HepG2 (cell line): ENCODE measurements around the gene FDXR. TPM values are rescaled to one million over a fixed set of nuclear protein-coding genes. Genes with fewer than 3 reads are reported as not detected.
A peak's percentile ranks its signal among the peaks of the same experiment; 100 is the strongest.

ENCODE experiments used
- BRF2 ChIP-seq: sonication (generic); formaldehyde crosslinking; IDR thresholded peaks from 2 replicates; pipeline ENCODE4 v1.8.1; 2022; ENCODE audit warnings: mild to moderate bottlenecking, missing genetic modification reagents
- HMGXB3 ChIP-seq: sonication (generic); formaldehyde crosslinking; IDR thresholded peaks from 2 replicates; pipeline ENCODE4 v1.4.0; 2020; ENCODE audit warnings: missing genetic modification reagents, borderline replicate concordance
- PHF20 ChIP-seq: sonication (generic); formaldehyde crosslinking; IDR thresholded peaks from 2 replicates; pipeline ENCODE4 v1.5.0; 2020; ENCODE audit warnings: mild to moderate bottlenecking, missing genetic modification reagents
- RAD21 ChIP-seq: fragments of 450-650 bp; formaldehyde crosslinking; IDR thresholded peaks from 2 replicates; pipeline ENCODE4 v1.5.0; 2020; ENCODE audit warnings: mild to moderate bottlenecking
- TAF1 ChIP-seq: sonication (generic); formaldehyde crosslinking; IDR thresholded peaks from 2 replicates; pipeline ENCODE4 v1.4.0; 2020; ENCODE audit warnings: missing genetic modification reagents
- TBX2 ChIP-seq: sonication (generic); formaldehyde crosslinking; IDR thresholded peaks from 2 replicates; pipeline ENCODE4 v1.5.0; 2020; ENCODE audit warnings: missing genetic modification reagents, mild to moderate bottlenecking, borderline replicate concordance
- THYN1 ChIP-seq: sonication (generic); formaldehyde crosslinking; IDR thresholded peaks from 2 replicates; pipeline ENCODE4 v1.8.1; 2023; ENCODE audit warnings: low read depth, mild to moderate bottlenecking, moderate library complexity, missing genetic modification reagents, borderline replicate concordance
- TOE1 ChIP-seq: sonication (generic); formaldehyde crosslinking; IDR thresholded peaks from 2 replicates; pipeline ENCODE4 v1.4.0; 2020; ENCODE audit warnings: mild to moderate bottlenecking, missing genetic modification reagents
- ZNF138 ChIP-seq: sonication (generic); formaldehyde crosslinking; IDR thresholded peaks from 2 replicates; pipeline ENCODE4 v1.5.0; 2020; ENCODE audit warnings: mild to moderate bottlenecking, low read depth, missing genetic modification reagents
- ZNF230 ChIP-seq: sonication (generic); formaldehyde crosslinking; IDR thresholded peaks from 2 replicates; pipeline ENCODE4 v1.4.0; 2020; ENCODE audit warnings: mild to moderate bottlenecking, missing genetic modification reagents
- ZNF331 ChIP-seq: sonication (generic); formaldehyde crosslinking; IDR thresholded peaks from 2 replicates; pipeline ENCODE4 v1.4.0; 2020; ENCODE audit warnings: missing genetic modification reagents
- ZNF576 ChIP-seq: sonication (generic); formaldehyde crosslinking; IDR thresholded peaks from 2 replicates; pipeline ENCODE4 v1.4.0; 2020; ENCODE audit warnings: mild to moderate bottlenecking, missing genetic modification reagents
- ZNF646 ChIP-seq: sonication (generic); formaldehyde crosslinking; IDR thresholded peaks from 2 replicates; pipeline ENCODE4 v1.9.0; 2021; ENCODE audit warnings: mild to moderate bottlenecking, missing genetic modification reagents
- ZNF660 ChIP-seq: sonication (generic); formaldehyde crosslinking; IDR thresholded peaks from 2 replicates; pipeline ENCODE4 v1.5.1; 2020; ENCODE audit warnings: mild to moderate bottlenecking, low read depth, missing genetic modification reagents, borderline replicate concordance
- ZNF776 ChIP-seq: sonication (generic); formaldehyde crosslinking; IDR thresholded peaks from 2 replicates; pipeline ENCODE4 v1.4.0; 2020; ENCODE audit warnings: mild to moderate bottlenecking, missing genetic modification reagents
- ZNF781 ChIP-seq: sonication (generic); formaldehyde crosslinking; IDR thresholded peaks from 2 replicates; pipeline ENCODE4 v1.5.1; 2020; ENCODE audit warnings: borderline replicate concordance, mild to moderate bottlenecking, missing genetic modification reagents; ENCODE audit errors: not compliant biosample characterization
- polyA plus RNA-seq, 8 experiments: library from polyadenylated mRNA; depleted of rRNA in 3 of 8; stranded (reverse) in 7 of 8; unstranded in 1 of 8; fragments of >200 nt; fragmentation: Illumina TruSeq in 4 of 8; extraction: Trizol in 4 of 8; gene quantifications; 2 replicates each; pipeline versions ENCODE4 v1.2.1 to v1.2.3, GENCODE V29; 2011 to 2016; ENCODE audit warnings: low read depth in 4 of 8, missing spikeins in 1 of 8, mixed read lengths in 1 of 8; ENCODE audit not compliant: insufficient read depth in 1 of 8
- total RNA-seq, 5 experiments: library from RNA; depleted of rRNA; stranded (reverse); fragments of >200 nt; fragmentation: Illumina TruSeq; extraction: Trizol; gene quantifications; 2 replicates each; pipeline ENCODE4 v1.2.3, GENCODE V29; 2016; ENCODE audit warnings: low read depth in 1 of 5

FDXR gene
- total and polyA plus RNA-seq, 2 of the 13 experiments (the other 11 are each of a cell fraction or from before 2014, with no cell fraction given): 23.4 to 116 TPM

- TF ChIP-seq BRF2 (CRISPR knock-in tag) (no peak), HMGXB3 (CRISPR knock-in tag) (peak; percentile 99), ZNF646 (CRISPR knock-in tag) (no peak), ZNF331 (CRISPR knock-in tag) (peak; percentile 50; the same call in 1 of the 2 replicates), ZNF576 (CRISPR knock-in tag) (no peak), PHF20 (CRISPR knock-in tag) (peak; percentile 97), TBX2 (no peak; the same call in 1 of the 2 replicates), ZNF230 (CRISPR knock-in tag) (no peak), ZNF660 (no peak), ZNF776 (CRISPR knock-in tag) (no peak; the same call in 1 of the 2 replicates), RAD21 (CRISPR knock-in tag) (no peak; the same call in 1 of the 2 replicates), THYN1 (CRISPR knock-in tag) (no peak), ZNF781 (CRISPR knock-in tag) (peak; percentile 47), TOE1 (CRISPR knock-in tag) (0 out of 2 replicates have a peak, but pooled peaks have one; percentile 36), TAF1 (peak; percentile 12; the same call in 1 of the 2 replicates), ZNF138 (CRISPR knock-in tag) (no peak)
Measured at GRCh38 chr17:74873037-74873873, 461 bp upstream of the FDXR start (continued).
